ENCODE results near the gene ABR.
"Not testable (repeated sequence)": the region's sequence is repeated elsewhere in the genome, so short reads cannot be mapped to it uniquely, and the experiment has no call there.

ABR gene

GRCh38 chr17:1071103-1071825, 108.5 kb downstream of the ABR start:
- DNase-seq (ENCODE audit: low spot score): no peak

- no peak for DNase-seq (ENCODE audit: low spot score)
These were observed 109.4 kb downstream of the ABR start for GRCh38 chr17:1070411-1070810.

GRCh38 chr17:1069847-1070246, 109.9 kb downstream of the ABR start:
- no peak for DNase-seq (ENCODE audit: low spot score)

GRCh38 chr17:1068356-1068755, 111.4 kb downstream of the ABR start:
- DNase-seq (ENCODE audit: low spot score): no peak

DNA sequence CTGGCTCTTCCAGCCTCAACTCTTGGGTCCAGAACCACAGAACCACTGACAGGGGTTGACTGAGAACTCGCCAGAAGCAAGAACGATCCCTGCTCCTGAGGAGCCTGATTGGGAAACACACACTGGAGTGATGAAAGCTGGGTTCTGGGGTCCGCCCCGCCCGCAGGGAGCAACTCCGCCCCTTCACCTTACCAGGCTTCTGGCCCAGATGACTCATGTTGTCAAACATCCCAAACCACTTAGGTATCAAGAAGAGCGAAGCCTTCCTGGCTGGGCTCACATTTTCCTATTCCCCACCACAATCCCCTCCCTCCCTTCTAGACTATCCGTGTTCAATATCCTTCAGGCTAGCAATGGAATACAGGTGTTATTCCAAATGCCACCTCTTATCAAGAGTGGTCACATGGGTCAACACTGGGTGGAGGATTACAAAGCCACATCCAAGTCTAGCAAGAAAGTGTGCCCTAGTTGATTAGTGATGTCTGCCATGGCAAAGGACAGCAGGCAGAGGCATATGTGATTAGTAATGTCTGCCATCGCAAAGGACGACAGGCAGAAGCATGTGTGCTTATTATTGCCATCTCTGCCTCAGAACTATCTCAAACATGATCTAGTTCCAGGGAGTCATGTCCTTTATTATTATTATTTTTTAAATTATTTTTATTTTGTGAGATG, 112.4 kb downstream of the ABR start:
- DNase-seq (ENCODE audit: low spot score): no peak

- not testable (repeated sequence) for DNase-seq (ENCODE audit: low spot score)
These were observed 114.4 kb downstream of the ABR start for GRCh38 chr17:1065416-1065815.

DNA sequence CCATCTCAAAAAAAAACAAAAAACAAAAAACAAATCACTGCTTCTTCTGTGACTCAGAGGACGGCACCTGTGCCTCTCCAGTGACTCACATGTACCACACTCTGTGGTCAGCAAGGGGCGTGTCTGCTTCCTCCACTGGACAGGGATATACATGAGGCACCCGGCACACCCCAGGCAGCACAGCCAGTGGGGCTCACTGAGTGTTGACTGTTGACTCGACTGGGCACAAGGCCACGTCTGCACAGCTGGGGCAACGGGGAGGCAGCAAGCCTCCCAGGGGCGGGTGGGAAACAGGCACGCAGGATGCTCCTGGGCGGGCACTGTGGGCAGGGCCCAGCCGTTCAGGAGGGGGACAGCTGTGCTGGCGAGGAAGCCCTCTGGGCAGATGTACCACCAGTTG, 118.8 kb downstream of the ABR start:
- peak; percentile 38 for DNase-seq (ENCODE audit: low spot score)

- DNase-seq (ENCODE audit: low spot score): no peak
These were observed 120.5 kb downstream of the ABR start for GRCh38 chr17:1059131-1059795.

GRCh38 chr17:1058423-1059130, 121.2 kb downstream of the ABR start:
- peak; percentile 39 for DNase-seq (ENCODE audit: low spot score)

DNA sequence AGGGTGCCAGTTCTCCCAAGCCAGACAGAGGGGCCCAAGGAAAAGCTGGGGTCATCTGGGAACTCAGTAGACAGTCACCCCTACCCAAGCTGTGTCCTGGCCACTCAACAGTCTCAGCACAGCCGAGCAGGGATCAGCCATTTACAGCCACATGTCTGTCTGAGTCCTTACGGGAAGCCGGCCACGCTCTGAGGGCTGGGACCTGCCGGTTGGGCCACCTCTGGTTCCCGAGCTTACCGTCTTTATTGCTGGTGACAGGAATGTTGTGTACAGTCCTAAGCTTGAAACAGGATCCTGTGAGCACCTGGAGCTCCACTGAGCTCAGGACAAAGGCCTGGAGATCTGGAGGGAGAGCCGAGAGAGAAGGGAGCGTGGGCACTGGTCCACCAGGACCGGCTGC, 123.0 kb downstream of the ABR start:
- no peak for DNase-seq (ENCODE audit: low spot score)

- peak; percentile 37 for DNase-seq (ENCODE audit: low spot score)
These were observed 123.8 kb downstream of the ABR start for GRCh38 chr17:1055751-1056645.

DNA sequence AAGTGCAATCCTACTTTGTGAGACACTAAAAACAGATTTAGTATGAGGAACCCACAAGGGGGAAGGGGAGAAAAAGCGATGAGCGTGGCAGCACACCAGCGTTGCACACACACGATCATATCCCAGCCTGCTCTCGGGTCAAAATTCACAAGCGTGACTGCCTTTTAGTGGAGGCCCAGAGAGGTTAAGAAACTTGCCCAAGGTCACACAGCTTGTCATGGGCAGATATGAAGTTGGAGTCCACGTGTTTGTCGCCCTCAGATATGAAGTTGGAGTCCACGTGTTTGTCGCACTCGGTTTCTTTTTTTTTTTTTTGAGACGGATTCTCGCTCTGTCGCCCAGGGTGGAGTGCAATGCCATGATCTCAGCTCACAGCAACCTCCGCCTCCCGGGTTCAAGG, 124.5 kb downstream of the ABR start:
- no peak for DNase-seq (ENCODE audit: low spot score)

DNA sequence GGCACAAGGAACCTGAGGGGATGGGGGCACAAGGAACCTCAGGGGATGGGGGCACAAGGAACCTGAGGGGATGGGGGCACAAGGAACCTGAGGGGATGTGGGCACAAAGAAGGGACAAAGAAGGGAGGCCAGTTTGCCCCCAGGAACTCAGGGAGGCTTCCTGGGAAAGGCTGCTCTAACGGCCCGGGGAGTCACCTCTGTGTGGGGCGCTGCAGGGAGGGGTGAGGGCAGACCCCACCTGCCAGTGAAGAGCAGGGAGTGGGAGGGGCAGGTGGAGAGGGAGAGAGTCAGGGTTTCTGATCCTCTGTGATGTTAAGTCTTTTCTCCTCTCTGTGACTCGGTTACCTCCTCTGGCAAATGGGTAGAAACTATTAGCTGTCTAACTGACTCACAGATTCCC, 125.1 kb downstream of the ABR start:
- no peak for DNase-seq (ENCODE audit: low spot score)

DNA sequence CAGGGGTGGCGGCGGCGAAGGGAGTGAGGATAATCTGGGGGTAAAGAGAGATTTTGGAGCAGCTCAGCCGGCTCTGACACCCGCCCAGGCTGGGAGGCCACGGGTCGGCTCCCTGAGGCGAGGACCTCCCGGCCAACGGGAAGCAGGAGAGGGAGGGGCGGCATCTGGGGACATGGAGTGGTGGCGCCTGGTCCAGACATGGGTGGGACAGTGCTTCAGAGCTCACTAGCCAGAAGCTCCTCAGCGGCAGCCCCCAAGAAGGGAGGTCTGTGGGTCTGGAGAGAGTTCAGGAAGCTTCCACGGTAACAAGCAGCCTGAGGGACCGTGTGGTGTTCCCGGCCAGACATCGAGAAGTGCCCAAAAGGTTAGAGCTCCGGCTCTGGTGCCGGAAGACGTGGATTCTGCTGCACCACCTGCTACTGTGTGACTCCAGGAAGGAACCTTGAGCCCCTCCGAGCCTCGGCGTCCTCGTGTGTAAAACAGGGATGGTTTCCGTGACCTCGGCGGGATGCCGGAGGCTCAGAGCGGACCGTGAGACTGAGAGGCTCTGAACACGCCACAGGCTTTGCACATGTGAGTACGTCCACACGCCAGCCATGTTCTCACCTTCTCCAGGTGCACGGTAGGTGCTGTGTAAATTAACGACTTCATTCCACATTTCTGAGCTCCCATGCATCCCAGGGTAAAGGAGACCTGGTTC, 126.0 kb downstream of the ABR start:
- DNase-seq (ENCODE audit: low spot score): no peak

- no peak for DNase-seq (ENCODE audit: low spot score)
These were observed 128.5 kb downstream of the ABR start for GRCh38 chr17:1050996-1051925.

GRCh38 chr17:1050246-1050995, 129.4 kb downstream of the ABR start:
- DNase-seq (ENCODE audit: low spot score): no peak

- DNase-seq (ENCODE audit: low spot score): no peak
These were observed 130.1 kb downstream of the ABR start for GRCh38 chr17:1049446-1050225.

- not testable (repeated sequence) for DNase-seq (ENCODE audit: low spot score)
These were observed 131.2 kb downstream of the ABR start for GRCh38 chr17:1048516-1049115.

Data from CD4-positive, alpha-beta T cell treated with Interleukin-2 at 100 ng/mL for 4 hours (primary cell).